HG03066 (cell line): ENCODE data around the gene YWHAQ.
A peak's percentile ranks its signal among the peaks of the same experiment; 100 is the strongest.

Source experiments
- ATAC-seq: cut with Tn5 transposase; IDR thresholded peaks from one replicate; pipeline ENCODE4 v1.9.1; 2021; ENCODE audit warnings: low read depth; ENCODE audit not compliant: unreplicated experiment

The YWHAQ gene

DNA sequence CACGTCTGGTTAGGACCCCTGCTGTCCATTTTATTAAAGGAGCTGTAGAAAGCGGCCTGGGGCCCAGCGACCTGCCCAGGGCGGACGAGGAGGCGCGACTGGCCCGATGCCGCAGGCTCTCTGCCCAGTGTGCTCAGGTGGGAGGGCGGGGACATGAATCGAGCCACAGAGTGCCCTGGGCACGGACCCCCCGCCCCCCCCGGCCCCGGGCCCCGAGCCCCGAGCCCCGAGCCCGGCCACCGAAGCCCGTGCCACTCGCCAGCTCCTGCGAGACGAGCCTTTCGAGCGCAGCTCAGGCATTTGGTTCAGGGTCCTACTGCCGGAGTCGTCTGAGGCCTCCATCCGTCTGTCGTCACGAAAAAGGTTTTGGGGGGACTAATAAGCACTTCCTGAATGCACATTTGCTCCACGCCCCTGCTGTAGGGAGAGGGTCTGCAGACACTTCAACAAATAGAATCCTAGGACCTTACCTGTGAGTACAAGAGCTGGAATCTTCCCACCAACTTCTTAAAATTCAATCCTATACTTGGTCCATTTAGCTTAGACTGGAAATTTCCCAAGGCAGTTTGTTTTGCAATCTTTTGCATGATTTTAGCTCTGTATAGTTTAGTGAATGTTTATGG, 74.6 kb downstream of the YWHAQ start:
- ATAC-seq, result peak; percentile 23

DNA sequence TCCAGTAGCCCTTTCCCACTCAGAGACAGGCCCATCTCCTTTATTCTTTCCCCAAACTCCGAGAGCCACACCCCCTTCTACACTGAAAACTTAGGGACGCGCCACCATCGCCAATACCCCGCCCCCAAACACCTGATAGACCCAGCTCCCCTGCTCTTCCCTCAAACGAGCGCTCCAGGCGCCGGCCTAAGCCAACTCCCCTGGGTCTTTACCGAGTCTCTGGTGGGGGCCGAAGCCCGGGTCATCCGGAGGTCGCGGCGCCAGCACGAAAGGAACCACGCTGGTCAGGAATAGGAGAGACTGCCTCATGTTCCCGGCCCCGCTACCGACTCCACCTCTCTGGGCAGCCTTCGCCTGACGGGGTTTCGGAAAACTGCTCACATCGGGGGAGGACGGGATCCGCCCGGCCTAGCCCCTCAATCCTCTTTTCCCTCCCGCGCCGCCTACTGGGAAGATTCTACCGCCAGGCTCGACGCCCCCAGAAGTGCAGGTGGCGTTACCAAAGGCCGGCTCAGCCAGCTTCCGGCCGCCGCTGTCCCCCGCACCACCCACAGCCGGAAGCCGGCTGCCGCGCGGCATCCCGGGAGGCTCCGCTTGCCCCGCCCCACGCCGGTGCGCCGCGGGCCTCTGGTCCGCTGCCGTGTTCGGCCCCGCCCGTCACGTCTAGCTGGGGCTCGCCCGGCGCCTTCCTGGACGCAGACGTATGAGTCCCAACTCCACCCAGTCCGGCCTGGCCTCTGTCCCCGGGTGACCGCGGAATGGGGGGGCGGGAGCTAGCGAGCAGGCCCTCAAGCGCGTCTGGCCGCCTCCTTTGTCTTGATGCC, 75.3 kb downstream of the YWHAQ start, which contains the start of gene ADAM17:
ADAM17 (minus strand) TSS at position 534 of the 824 bp plus-strand sequence; CDS start at position 309, 225 bp downstream.
- peak; percentile 80 for ATAC-seq

DNA sequence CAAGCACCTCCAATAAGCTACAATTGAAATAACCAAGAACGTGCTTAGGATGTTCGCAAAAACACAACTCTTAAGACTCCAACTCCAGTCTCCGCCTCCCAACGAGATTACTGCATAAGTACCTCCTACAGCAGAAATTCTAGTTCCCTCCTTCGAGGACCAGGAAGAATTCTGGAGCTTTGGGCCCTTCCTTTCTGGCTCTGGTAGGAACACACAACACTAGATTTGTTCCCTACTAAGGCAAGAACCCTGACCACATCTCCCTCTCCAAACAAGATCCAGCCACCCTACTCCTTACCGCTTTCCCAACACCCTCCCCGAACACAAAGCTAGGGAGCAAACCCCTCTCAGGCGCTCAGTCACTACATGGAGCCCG, 75.9 kb downstream of the YWHAQ start:
- no peak for ATAC-seq

- ATAC-seq, result no peak
Measured at GRCh38 chr2:9552219-9553178, 78.3 kb downstream of the YWHAQ start.

- peak; percentile 13 for ATAC-seq
Measured at GRCh38 chr2:9550859-9551391, 79.9 kb downstream of the YWHAQ start.

GRCh38 chr2:9549420-9549819, 81.4 kb downstream of the YWHAQ start:
- ATAC-seq, result no peak

- peak; percentile 41 for ATAC-seq
Measured at GRCh38 chr2:9548506-9548905, 82.3 kb downstream of the YWHAQ start.

DNA sequence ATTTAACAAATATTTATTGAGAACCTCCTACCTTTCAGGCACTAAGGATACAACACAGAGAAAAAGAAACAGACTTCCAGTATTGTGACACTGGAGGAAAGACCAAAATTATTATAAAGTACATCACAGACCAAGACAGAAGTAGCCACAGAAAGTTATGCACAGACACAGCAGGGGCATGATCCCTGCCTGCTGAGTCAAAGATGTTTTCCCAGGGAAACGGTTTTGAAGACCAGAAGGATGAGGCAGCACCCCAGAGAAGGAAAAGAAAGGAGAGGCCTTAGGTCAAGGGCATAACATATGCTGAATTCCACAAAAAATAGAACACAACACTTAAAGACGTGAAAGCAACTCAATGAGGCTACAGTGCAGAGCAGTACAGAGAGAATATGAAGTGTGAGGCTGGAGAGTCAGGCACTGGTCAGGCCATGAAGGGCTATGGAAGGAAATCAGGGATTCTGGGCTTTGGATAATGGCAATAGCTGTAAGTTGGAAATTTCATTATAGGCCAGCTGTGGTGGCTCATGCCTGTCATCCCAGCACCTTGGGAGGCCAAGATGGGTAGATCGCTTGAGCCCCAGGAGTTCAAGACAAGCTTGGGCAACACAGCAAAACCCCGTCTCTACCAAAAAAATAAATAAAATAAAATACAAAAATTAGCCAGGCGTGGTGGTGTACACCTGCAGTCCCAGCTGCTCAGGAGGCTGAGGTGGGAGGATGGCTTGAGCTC, 83.4 kb downstream of the YWHAQ start:
- ATAC-seq, result no peak

- no peak for ATAC-seq
Measured at GRCh38 chr2:9545502-9545901, 85.3 kb downstream of the YWHAQ start.

GRCh38 chr2:9543557-9543956, 87.2 kb downstream of the YWHAQ start:
- no peak for ATAC-seq

- no peak for ATAC-seq
Measured at GRCh38 chr2:9539531-9539930, 91.3 kb downstream of the YWHAQ start.

DNA sequence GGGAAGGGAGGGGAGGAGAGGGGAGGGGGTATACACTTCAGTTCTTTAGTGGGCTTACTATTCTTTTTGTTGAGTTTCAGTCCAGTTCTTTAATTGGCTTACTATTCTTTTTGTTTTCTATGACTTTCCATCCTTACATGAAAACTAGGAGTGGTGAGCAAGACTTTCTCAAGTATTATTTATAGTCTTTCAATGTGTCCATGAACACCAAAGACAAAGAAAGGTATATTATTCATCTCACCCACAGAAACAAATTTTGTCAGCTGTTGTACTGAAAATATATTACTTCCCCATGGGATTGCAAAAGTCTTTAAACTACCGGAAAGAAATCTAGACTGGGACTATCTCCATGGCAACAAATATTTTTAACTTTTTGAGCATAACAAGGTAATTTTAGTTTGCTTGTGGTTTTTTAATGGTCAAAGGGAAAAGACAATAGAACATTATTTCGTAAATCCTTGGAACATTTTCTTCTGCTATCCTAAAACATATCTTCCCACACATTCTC, 92.7 kb downstream of the YWHAQ start:
- no peak for ATAC-seq

DNA sequence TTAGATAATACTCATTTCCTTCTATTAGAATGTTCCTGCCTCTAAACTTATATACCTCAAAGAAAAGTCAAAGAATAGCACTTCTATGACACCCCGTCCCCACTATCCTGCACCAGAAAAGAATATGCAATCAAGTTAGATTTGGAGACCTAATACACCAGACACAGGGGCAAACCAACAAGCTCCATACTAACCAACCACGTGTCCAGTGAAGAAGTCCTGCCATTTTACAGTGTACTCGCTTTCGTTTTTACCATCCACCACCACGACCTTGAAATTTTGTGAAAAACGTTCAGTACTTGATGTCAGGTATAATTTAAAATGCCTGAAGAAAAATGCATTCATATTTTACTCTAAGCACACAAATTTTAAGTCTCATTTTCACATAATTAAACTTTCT, 94.3 kb downstream of the YWHAQ start:
- no peak for ATAC-seq

DNA sequence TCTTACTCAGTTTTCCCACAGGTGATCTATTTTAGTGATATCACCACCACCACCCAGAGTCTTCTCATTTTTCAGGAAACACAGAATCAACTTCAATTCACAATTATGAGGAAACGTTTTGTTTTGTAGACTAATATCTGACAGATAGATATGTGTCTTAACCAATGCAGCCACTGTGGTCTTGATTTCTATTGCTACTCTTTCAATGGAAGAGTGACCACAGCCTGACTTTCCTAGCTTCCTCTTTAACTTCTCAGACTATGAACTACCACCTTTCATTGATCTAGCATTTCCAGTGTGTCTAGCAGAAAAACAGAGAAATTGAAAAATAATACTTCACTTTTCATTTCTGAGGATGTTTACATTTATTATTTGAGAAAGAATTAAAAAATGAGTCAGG, 95.6 kb downstream of the YWHAQ start:
- no peak for ATAC-seq
